Heart left ventricle (tissue), 16 donors: ENCODE measurements around the gene NUDCD3. TPM values are rescaled to one million over a fixed set of nuclear protein-coding genes. Genes with fewer than 3 reads are reported as not detected.
A peak's percentile ranks its signal among the peaks of the same experiment; 100 is the strongest.
"Not testable (repeated sequence)": the region's sequence is repeated elsewhere in the genome, so short reads cannot be mapped to it uniquely, and the experiment has no call there.

Experiments used
- ATAC-seq, 4 donors: fragments of 200-7000 bp; cut with Tn5 transposase; one replicate each; pipeline ENCODE4 v1.9.1; 2020 to 2022; ENCODE audit warnings: moderate library complexity in 4 of 4, mild to moderate bottlenecking in 3 of 4, moderate number of reproducible peaks in 1 of 4
- DNase-seq, 5 donors: peaks; one replicate each; pipeline ENCODE4 v3.0.0-alpha.2; 2020
- H3K27ac ChIP-seq, 12 donors: fragments of 200-600 bp; sonication (generic) in 4 of 12; one replicate each; pipeline versions ENCODE4 v1.5.0 to v1.8.0; 2016 to 2022; ENCODE audit warnings: mild to moderate bottlenecking in 2 of 12
- H3K27me3 ChIP-seq, 9 donors: fragments of 200-600 bp; sonication (generic) in 2 of 9; one replicate each; pipeline versions ENCODE4 v1.5.1 to v1.8.0; 2016 to 2022; ENCODE audit warnings: mild to moderate bottlenecking in 3 of 9
- H3K36me3 ChIP-seq, 9 donors: fragments of 200-600 bp; sonication (generic) in 2 of 9; one replicate each; pipeline versions ENCODE4 v1.5.0 to v1.8.0; 2018 to 2022; ENCODE audit warnings: mild to moderate bottlenecking in 2 of 9
- H3K4me1 ChIP-seq, 12 donors: fragments of 200-600 bp; sonication (generic) in 4 of 12; one replicate each; pipeline versions ENCODE4 v1.5.0 to v1.8.0; 2016 to 2022; ENCODE audit warnings: mild to moderate bottlenecking in 3 of 12
- H3K4me3 ChIP-seq, 12 donors: fragments of 200-600 bp; sonication (generic) in 4 of 12; one replicate each; pipeline versions ENCODE4 v1.5.0 to v1.8.0; 2017 to 2022; ENCODE audit warnings: mild to moderate bottlenecking in 9 of 12, moderate library complexity in 4 of 12
- H3K9me3 ChIP-seq, 12 donors: fragments of 200-600 bp; sonication (generic) in 4 of 12; one replicate each; pipeline versions ENCODE4 v1.5.0 to v1.8.0; 2016 to 2022; ENCODE audit warnings: mild to moderate bottlenecking in 1 of 12
- POLR2A ChIP-seq, 2 donors: fragments of 450-650 bp; IDR thresholded peaks; one replicate each; pipeline ENCODE4 v1.6.1; 2017; ENCODE audit warnings: antibody characterized with exemption in 2 of 2, mild to moderate bottlenecking in 2 of 2, moderate library complexity in 2 of 2
- WGBS, 4 donors: extraction: QIAGEN DNeasy Blood & Tissue Kit in 2 of 4; methylation state at CpG; one replicate each; pipeline versions ENCODE4 v1.1.5 to v1.1.7; 2013 to 2018; 5-methylcytosine and 5-hydroxymethylcytosine counted together
- intact Hi-C, 10 donors: fragments of 100-400 bp; cut with DNase I; formaldehyde crosslinking; loops; one replicate each; pipeline versions ENCODE4 v1.11.1 to v1.14.2; 2022
- polyA plus RNA-seq, 2 donors: library from polyadenylated mRNA; stranded (reverse); fragments of 200-250 nt; gene quantifications; one replicate each; pipeline ENCODE4 v1.2.3, GENCODE V29; 2013
- total RNA-seq, 9 donors: library from RNA; depleted of rRNA in 2 of 9; stranded (reverse); fragments of >200 nt in 2 of 9; fragmentation: NEBNext Ultra II Directional in 3 of 9; extraction: Animal tissue kit (Norgen Biotek cat#: 25700) in 3 of 9; gene quantifications; one replicate each; pipeline versions ENCODE4 v1.1.0 to v1.2.4, GENCODE V29; 2016 to 2023
- TF ChIP-seq, protein P1 (sequence below), 12 donors: fragments of 200-600 bp; sonication (generic) in 4 of 12; IDR thresholded peaks; one replicate each; pipeline versions ENCODE4 v1.5.0 to v1.8.0; 2018 to 2022; ENCODE audit warnings: antibody characterized with exemption in 12 of 12, mild to moderate bottlenecking in 5 of 12
- donor health status: ischemic (EF 13 %, LVEDD 7.1; RV severe dilation, severe dysfunction).
- donor health status: healthy with polysubstance abuse.
- donor health status: DM: no; HTN: yes; CAD: no.
- donor health status: DM: no; HTN: no; CAD: no.
- donor health status: ischemic (EF 25% LVEDD 6.9; RV normal size, moderate dysfunction).
- donor health status: ischemic (EF 25% LVEDD 5.7; RV mildly dilated, moderate dysfunction).
- donor health status: healthy.
- donor health status: DM: yes; HTN: yes; CAD: no.
- donor health status: ischemic (EF 35%, LVEDD 5.7; RV mildly dilated, moderate dysfunction).
- donor health status: nonischemic (EF 11% LVEDD 7.7; RV severe dilation, severe dysfunction).
- donor health status: DM: yes; HTN: yes; CAD: no.
- donor health status: PGD.
- donor health status: ischemic (EF 29% LVEDD 5.4; RV normal size, mild dysfunction).
- donor health status: nonischemic (EF 23%, LVEDD 6.1; RV moderate dilation, normal function).

NUDCD3 gene
- total and polyA plus RNA-seq, 11 donors: 16.7 to 133 (median 91.5) TPM

DNA sequence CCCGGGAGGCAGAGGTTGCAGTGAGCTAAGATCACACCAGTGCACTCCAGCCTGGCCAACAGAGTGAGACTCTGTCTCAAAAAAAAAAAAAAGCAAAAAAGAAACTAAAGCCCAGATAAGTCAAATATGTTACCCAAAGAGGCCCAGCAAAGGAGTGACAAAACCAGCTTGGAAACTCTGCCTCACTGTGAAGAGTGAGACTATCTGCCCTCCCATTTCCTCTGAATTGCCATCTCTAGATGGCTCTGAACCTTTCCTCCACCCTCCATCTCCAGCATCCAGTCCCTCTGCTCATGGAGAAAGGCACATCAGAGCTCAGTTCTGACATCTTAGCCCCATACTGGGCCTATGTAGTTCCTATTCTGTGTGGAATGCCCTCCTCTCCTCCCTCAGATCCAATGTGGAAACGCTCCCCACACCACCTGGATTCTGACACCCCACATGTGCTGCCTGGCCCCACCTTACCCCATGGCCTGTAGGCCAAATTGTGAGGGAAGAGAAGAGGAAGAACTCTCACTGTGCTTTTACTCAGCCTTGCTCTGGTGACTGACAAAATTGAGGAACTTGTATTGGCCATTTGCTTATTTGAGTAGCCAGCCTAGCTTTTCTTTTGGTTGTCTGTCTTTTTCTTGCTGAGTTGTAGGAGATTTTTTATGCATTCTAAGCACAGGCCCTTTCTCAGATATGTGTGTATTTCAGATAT lies 18.0 kb upstream of the NUDCD3 start:
- 55 to 62% (median 59%) methylated on average over 2 of the region's 2 CpGs for WGBS, 4 donors
- intact Hi-C loops: loop anchor here in 1 of 10 donors (5.0 kb wide), 1 partner anchor 49 kb away; no protein-coding TSS in a partner anchor
- TF ChIP-seq, protein P1, sequence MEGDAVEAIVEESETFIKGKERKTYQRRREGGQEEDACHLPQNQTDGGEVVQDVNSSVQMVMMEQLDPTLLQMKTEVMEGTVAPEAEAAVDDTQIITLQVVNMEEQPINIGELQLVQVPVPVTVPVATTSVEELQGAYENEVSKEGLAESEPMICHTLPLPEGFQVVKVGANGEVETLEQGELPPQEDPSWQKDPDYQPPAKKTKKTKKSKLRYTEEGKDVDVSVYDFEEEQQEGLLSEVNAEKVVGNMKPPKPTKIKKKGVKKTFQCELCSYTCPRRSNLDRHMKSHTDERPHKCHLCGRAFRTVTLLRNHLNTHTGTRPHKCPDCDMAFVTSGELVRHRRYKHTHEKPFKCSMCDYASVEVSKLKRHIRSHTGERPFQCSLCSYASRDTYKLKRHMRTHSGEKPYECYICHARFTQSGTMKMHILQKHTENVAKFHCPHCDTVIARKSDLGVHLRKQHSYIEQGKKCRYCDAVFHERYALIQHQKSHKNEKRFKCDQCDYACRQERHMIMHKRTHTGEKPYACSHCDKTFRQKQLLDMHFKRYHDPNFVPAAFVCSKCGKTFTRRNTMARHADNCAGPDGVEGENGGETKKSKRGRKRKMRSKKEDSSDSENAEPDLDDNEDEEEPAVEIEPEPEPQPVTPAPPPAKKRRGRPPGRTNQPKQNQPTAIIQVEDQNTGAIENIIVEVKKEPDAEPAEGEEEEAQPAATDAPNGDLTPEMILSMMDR (IDR thresholded peaks at IDR 0.05): no peak
- no peak for TF ChIP-seq POLR2A (IDR thresholded peaks at IDR 0.05)
- H3K4me1 ChIP-seq: no peaks in the 10 kb centered on the region
- H3K4me3 ChIP-seq: no peak overlapping the region
- no peaks in the 10 kb centered on the region for H3K36me3 ChIP-seq
- no peaks in the 10 kb centered on the region for H3K27me3 ChIP-seq
- ATAC-seq (no peak), DNase-seq (no peak)
- no peak overlapping the region for H3K27ac ChIP-seq
- peaks cover 0 to 7% (median 0%) of the 10 kb centered on the region in 12 donors for H3K9me3 ChIP-seq

DNA sequence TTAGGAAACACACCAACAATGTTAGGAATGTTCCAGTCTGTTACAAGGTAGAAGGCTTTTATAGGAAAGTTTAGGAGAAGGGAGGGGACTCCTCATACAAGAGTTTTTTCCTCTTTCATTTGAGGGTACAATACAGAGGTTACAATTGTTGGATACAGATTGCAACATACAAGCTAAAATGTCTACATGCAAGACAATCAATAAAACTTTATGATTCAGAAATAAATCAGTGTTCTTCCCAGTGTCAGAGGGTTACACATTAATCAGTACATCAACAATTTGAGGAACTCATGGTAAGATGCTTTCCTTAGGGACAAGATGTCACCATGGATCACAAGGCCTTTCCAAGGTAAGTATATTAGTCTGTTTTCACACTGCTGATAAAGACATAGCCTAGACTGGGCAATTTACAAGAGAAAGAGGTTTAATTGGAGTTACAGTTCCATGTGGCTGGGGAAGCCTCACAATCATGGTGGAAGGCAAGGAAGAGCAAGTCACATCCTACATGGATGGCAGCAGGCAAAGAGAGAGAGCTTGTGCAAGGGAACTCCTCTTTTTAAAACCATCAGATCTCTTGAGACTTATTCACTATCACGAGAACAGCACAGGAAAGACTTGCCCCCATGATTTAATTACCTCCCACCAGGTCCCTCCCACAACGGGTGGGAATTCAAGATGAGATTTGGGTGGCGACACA lies 16.3 kb upstream of the NUDCD3 start:
- not testable (repeated sequence) for H3K9me3 ChIP-seq, H3K27me3 ChIP-seq, ATAC-seq, DNase-seq, H3K36me3 ChIP-seq, H3K27ac ChIP-seq, H3K4me3 ChIP-seq, H3K4me1 ChIP-seq
- WGBS, 4 donors: 61 to 77% (median 68%) methylated on average over 3 of the region's 3 CpGs
- intact Hi-C loops: loop anchor here in 1 of 10 donors (5.0 kb wide), 1 partner anchor 51 kb away; no protein-coding TSS in a partner anchor

DNA sequence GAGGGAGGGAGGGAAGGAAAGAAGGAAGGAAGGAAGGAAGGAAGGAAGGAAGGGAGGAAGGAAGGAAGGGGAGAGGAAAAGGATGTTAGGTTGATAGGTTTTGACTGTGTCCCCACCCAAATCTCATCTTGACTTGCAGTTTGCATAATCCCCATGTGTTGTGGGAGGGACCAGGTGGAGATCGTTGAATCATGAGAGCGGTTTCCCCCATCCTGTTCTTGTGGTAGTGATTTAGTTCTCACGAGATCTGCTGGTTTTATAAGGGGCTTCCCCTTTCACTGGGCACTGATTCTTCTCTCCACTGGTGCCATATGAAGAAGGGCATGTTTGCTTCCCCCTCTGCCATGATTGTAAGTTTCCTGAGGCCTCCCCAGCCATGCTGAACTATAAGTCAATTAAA lies 15.1 kb upstream of the NUDCD3 start:
- intact Hi-C loops: loop anchor here in 1 of 10 donors (5.0 kb wide), 1 partner anchor 52 kb away; no protein-coding TSS in a partner anchor
- ATAC-seq: no peak
- H3K4me3 ChIP-seq: no peak overlapping the region
- TF ChIP-seq, protein P1 (IDR thresholded peaks at IDR 0.05): no peak
- TF ChIP-seq POLR2A (IDR thresholded peaks at IDR 0.05): no peak
- no peaks in the 10 kb centered on the region for H3K27me3 ChIP-seq
- no peaks in the 10 kb centered on the region for H3K36me3 ChIP-seq
- no peak overlapping the region for H3K27ac ChIP-seq
- no peak for DNase-seq
- WGBS, 4 donors: 62 to 71% (median 65%) methylated on average over 3 of the region's 3 CpGs
- H3K9me3 ChIP-seq: peaks cover 0 to 7% (median 0%) of the 10 kb centered on the region in 12 donors
- H3K4me1 ChIP-seq: no peaks in the 10 kb centered on the region

DNA sequence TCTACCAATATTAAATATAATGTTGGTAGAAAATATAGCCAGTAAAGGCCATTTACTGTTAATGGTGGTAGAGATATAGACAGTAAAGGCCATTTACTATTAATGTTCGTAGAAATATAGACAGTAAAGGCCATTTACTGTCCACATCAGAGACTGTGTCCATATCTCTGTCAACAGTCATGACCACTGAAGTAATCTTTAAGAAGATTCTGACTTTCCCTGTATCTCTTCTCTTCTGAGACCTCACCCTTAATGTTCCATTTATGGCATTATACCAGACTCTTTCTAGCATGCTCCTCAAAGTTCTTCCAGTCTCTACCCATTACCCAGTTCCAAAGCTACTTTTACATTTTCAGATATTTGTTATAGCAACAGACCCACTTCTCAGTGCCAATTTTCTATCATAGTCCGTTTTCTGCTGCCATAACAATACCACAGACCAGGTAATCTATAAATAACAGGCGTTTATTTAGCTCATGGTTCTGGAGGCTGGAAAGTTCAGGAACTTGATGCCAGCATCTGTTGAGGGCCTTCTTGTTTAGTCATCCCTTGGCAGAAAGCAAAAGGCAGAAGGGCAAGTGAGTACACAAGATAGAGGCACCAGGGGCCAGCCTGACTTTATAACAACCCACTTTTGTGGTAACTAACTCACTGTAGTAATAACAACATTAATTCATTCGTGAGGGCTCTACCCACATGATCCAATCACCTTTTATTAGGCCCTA lies 7.9 kb upstream of the NUDCD3 start:
- H3K27me3 ChIP-seq: peaks cover 0 to 4% (median 0%) of the 10 kb centered on the region in 9 donors
- H3K4me3 ChIP-seq: no peak overlapping the region
- no peaks in the 10 kb centered on the region for H3K36me3 ChIP-seq
- H3K27ac ChIP-seq: peak overlapping the region in 10 of 12 donors; percentile 12 to 75 (median 50)
- WGBS, 4 donors: 31 to 39% (median 34%) methylated on average over 4 of the region's 4 CpGs
- TF ChIP-seq POLR2A (IDR thresholded peaks at IDR 0.05): no peak
- TF ChIP-seq, protein P1 (IDR thresholded peaks at IDR 0.05): no peak
- ATAC-seq (peak; percentile 82 to 95 (median 90)), DNase-seq (peak in 1 of 5 donors; percentile 57)
- intact Hi-C loops: loop anchor here in 1 of 10 donors (10.0 kb wide), 1 partner anchor 66 kb away; no protein-coding TSS in a partner anchor
- H3K4me1 ChIP-seq: peaks cover 0 to 10% (median 0%) of the 10 kb centered on the region in 12 donors
- no peaks in the 10 kb centered on the region for H3K9me3 ChIP-seq
